ENCODE measurements around the gene HOXA5.

HOXA5 gene

DNA sequence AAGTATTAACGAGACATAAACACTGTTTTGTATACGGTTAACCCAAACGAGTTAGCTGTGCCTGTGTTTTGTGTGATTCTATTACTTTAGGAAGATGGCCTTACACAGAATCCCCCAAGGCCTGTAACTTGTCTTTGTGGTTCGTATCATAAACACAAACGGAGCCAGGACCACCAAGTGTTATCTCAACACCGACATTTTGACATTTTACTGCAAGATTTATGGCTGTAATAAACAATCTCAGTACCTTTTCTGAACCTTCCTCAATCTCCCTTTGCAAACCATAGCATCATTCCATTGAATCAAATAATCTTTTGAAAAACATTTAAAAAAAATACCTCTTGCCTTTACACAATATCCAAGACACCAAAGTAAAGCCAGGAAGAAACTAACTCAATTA is 10.5 kb downstream of the HOXA5 start:
- no peak for DNase-seq (ENCODE audit: low read depth)

DNA sequence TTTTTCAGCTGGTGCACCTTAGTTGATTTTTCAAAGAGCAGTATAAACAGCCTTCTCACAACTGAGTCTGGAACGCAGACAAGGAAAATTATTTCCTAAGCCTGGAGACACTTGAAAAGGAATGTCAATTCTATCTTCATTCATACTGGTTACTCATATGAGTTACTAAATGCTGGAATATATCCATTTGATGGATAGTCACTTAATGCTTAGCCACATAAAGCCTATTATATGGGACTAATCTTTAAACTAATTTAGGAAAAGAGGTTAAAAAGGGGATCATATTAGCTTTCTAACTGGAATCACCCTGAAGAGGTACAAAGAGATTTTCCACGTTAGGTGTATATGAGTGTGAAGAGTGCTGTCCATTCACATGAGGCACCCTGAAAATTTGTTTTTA is 11.3 kb downstream of the HOXA5 start:
- DNase-seq (ENCODE audit: low read depth) = no peak

DNA sequence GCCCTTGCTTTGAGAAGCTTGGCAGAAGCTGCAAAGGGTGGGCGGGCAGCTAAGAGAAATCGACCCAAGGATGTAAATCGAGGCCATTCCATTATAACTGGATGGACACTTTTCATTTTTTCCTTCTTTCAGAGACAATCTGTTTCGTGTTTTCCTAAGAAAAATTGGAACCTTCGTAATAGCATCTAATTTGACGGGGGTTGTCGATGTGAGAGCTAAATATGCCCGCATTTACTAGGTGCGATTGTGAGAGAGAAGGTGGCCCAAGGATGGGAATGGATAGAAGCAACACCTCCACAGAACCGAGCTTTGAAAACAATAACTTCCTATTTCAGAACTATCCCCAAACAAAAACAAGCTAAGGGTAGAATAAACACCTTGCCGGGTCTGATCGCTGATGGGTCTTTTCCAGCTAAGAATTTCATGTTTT is 12.1 kb downstream of the HOXA5 start:
- no peak for DNase-seq (ENCODE audit: low read depth)

DNA sequence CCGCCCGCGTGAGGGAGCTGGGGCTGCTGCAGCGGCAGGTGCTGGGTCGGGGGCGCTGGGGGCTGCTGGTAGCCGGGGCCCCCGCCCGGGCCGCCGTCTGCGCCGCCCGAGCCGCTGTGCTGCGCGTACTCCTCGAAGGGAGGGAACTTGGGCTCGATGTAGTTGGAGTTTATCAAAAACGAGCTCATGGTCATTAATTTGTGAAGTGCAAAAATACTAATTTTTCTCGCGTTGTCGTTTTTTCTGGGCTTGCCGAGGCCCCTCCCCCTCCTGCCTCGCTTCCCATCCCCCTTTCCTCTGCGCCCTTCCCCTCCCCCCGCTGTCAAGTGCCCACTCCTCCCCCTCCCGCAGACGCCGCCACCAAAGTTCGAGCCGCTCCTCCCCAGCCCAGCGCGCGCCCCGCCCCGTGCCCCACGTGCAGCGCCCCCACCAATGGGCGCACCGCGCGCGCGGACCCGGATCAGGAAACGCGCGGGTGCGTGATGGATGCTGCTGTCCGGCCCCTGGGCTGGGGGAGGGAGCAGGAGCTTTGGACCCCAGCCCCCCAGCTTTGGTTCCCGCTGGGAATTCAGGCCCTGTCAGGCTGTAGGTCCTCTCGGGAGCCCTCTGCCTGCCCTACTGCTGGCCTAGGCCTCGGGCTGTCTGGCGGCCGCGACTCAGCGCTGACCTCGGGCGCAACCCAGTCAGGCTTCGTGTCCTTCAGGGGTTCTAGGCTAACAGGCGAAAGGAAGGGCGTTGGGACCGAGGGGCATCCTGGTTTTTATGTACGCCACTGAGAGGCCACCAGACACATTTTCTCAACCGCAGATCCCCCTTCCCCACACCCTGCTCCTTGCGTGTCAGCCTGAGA is 12.7 kb downstream of the HOXA5 start, which contains the start of gene HOXA4:
HOXA4 (minus strand) TSS at position 218 of the 850 bp plus-strand sequence; CDS start at position 194, 24 bp downstream.
- no peak for DNase-seq (ENCODE audit: low read depth)

DNA sequence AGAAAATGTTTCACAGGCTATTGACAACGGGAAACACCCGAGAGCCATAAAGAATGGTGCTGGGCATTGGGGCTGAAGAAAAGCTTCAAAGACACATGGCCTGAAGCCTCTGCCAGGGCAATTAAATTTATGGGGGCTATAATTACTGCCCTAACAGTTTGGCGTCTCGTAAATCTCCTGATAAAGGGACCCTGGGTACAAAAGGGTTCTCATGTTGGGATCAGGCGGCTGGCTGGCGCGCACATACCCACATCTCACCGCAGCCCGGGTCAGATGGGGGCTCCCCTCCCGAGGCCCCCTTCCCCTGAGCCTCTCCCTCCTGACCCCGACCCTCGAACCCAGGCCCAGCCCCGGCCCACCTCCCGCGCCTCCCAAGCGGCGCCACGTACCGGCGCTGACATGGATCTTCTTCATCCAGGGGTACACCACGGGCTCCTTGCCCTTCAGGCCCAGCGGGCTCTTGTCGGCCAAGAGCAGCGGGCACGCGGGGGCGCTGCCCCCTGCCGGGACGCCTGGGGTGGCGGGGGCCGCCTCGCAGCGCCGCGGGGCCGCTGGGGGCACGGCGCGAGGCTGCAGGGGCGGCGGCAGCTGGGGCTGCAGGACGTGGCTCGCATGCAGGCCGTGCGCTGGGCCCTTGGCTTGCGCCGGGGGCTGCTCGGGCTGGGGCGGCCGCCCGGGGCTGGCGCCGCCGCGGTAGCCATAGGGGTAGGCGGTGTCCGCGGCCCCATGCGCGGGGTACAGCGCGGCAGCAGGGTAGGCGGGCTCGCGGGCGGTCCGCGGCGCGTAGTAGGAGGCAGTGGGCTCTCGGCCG is 13.5 kb downstream of the HOXA5 start:
- no peak for DNase-seq (ENCODE audit: low read depth)

DNA sequence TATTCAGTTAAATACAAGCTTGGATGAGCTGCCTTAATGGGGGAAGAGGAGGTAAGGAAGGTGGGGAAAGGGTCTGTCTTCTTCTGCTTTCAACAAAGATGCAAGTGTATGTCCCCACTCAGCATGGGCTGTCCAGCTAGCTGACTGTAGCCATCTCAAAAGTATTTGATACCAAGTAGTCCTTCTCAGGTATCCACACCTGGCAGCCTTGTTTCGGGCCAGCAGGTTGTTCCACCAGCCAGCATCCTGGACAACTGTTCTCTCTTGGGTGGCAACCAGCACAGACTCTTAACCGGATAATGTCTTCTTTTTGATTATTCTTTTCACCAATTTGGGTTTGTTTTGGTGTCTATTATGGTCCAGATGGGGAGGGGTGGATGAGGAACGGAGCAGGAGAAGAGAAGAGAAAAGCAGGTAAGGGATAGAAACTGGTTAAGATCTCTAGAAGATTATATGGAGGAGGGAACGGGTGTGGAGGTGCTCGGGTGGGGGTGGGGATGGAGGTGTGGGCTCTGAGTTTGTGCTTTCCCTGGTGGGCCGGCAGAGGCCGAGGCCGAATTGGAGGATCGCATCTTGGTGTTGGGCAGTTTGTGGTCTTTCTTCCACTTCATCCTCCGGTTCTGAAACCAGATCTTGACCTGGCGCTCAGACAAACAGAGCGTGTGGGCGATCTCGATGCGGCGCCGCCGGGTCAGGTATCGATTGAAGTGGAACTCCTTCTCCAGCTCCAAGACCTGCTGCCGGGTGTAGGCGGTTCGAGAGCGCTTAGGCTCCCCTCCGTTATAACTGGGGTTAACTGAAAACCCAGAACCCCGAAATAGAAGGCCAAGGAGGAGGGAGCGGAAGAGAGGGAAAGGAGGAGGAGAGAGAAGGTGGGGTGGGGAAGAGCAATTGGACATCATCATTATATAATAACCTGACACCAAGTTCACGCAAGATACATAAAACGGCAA is 14.4 kb downstream of the HOXA5 start:
- DNase-seq (ENCODE audit: low read depth) = no peak

DNA sequence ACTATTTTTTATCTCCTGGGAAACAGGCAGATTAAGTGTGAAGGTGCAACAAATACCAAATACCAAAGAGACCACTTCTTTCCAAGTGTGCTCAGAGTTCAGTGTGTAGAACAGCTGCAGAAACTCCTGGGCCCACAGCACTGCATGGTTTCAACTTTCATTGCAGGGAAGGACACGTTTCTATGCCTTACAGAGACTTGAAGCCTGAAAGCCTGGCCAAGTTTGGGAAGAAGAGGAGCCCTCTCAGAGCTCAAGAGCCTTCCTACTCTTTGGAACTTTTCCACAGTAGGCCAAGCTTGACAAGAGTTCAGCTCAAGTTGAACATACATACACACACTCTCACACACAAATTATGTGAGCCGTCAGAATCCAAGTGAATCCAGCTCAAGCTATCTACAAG is 15.4 kb downstream of the HOXA5 start:
- no peak for DNase-seq (ENCODE audit: low read depth)

DNA sequence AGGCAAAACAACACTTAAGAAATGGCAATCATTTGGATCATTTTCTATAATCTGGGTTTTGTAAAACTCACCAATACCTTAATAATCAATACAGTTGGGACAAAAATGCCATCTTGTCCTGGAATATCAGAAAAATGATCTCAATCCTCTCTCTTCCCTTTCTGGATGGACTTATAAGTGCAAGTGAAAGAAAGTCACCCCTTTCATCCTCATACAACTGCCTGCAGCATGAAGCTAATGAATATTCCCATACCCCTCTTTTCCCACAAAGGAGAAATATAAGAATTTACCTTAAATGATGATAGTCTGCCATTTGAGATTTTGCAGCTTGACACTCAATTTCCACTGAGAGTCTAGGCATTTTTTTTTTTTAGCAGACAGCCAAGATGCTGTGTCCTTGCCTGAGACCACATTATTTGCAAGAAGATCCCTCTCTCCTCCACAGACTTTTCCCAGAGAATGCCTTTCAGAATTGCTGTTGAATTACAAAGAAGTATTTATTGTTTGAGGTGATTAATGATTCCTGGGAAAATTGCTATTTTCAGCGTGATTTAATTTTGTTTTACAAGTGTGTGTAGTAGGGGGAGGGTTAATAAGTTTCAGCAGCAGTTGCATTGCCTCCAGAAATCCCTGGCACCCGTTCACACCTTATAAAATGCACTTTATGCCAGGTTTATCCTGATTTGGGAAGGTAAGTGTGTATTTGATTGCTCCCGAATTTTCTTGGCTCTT is 16.7 kb downstream of the HOXA5 start:
- DNase-seq (ENCODE audit: low read depth) = no peak

DNA sequence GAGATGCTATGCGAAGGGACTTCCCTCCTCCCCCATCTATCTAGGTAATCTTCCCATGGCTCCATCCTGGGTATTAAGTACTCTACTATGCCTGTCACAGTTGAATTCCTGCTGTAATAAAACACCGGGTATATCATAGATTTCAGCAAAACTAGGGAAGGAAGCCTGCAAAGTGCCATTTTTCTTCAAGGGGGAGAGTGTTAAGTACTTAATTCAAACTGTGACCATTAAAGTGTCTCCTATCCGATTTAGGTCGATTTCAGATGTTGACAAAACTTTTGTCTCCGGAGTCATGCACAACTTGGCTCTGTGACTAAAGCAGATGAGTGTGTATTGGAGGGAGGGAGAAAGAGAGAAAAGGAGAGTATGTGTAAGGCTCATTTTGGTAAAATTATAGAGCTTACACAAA is 17.5 kb downstream of the HOXA5 start:
- DNase-seq (ENCODE audit: low read depth) = no peak

DNA sequence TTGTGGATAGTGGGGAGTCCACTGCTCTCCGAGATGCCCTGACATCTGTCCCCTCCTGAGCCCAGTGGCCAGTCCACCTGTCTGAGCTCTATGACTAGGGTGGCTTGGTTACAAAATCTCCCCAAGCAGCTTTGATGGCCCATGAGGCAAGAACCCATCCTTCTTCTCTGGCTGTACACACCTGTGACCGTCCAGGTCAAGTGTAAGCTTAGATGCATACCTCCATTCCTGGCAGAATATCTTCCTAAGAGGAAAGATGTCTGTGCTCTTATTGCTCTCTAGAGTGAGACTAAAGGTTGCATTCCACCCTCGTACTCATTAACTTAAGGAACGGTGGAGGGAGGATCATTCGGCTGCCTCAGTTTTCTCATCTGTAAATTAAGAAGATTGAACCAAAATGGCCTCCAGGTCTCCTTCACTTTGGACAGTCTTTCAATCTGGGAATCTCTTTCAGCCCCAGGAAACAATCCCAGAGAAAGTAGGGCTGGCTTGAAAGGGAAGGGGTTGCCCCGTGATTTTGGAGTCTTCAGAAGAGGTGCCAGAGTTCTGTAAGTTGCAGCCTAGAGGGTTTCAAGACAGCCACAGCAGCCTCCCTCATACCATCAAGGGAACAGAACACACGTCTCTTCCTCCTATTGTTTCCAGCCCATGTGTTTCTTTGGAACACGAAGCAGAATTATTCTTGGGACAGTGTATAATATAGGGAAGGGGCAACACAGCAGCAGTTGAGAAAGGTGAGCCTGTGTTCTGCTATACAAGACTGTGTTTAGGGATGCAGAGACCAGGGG is 18.4 kb downstream of the HOXA5 start:
- DNase-seq (ENCODE audit: low read depth) = no peak

DNA sequence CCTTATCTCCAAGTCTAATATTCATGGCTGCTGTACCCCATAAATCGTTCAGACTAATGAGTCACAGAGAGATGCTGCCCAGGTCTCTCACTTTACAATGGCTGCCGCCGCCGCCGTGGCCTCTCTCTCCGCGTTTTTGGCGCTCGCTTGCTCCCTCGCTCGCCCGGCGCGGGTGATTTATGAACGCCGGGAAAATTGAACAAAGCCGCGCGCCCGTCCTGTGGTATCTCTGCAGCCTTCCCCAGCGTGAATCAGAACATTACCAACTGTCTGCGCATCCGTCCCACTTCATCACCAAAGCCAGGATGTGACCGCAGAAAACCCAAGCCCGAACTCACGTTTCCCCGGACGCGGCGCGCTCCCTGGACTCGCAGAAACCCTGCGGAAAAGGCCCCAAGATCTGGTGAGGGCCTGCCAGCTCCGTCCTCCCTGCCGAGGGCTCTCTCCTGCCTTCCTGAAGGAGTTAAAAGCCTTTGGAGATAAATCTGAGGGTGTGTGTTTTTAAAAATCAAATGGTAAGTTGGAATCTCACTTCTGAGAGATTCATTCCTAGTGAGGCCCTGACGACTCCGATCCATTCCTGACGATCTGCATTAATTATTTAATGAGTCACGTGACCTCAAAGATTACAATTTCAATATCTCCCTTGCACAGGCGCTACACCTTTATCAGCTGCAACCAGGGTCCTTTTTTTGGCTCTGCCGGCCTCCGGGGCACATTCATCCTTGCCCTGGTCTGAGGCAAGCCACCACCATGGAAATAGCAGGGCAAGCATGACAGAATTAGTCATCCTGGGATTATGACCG is 19.2 kb downstream of the HOXA5 start:
- DNase-seq (ENCODE audit: low read depth) = no peak

DNA sequence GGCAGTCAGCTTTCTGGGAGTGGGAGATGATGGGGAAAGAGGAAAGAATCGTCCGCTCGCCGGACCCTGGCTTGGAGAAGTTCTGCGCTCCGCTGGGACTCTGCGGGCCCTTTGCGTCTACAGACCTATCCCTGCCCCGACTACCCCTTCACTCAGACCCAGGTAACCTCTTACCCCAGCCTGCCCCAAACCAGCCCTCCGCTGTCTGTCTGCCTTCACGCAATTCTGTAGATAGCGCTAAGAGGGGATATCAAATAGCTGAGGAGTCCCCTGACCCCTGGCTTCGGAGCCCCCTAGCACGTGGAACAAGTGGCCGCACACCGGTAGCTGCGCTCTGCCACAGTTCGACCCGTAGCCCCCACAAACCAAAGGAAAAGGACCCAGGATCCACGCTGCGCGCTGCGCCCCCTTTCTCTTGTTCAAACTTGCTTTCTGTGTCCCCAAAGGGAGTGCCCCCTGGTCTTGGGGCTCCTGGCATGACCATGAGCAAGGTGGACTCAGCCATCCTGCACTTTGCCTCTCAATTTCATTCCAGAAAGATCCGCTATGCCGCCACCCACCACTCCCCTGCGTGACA is 19.9 kb downstream of the HOXA5 start:
- DNase-seq (ENCODE audit: low read depth) = no peak

DNA sequence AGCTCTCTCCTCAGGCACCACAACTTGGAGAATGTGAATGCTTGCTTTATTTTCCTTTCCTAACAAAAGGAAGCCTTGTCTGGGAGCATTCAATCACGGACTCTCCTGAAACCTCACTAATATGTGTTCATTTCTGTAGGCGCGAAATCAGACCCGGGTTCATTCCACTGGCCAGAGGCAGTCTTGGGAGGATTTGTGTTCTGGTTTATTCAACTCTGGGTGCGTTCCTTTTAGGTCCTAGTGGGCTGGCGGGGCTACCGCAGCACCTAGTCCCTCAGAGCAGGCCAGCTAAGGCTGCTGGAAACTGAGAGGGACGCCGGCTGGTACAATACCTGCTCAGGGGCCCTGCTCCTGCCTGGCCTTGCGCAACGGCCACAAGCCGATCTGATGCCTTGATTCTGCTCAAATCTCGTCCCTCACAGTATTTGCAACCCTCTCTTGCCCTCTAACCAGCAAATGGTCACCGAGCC is 20.4 kb downstream of the HOXA5 start:
- DNase-seq (ENCODE audit: low read depth) = no peak

DNA sequence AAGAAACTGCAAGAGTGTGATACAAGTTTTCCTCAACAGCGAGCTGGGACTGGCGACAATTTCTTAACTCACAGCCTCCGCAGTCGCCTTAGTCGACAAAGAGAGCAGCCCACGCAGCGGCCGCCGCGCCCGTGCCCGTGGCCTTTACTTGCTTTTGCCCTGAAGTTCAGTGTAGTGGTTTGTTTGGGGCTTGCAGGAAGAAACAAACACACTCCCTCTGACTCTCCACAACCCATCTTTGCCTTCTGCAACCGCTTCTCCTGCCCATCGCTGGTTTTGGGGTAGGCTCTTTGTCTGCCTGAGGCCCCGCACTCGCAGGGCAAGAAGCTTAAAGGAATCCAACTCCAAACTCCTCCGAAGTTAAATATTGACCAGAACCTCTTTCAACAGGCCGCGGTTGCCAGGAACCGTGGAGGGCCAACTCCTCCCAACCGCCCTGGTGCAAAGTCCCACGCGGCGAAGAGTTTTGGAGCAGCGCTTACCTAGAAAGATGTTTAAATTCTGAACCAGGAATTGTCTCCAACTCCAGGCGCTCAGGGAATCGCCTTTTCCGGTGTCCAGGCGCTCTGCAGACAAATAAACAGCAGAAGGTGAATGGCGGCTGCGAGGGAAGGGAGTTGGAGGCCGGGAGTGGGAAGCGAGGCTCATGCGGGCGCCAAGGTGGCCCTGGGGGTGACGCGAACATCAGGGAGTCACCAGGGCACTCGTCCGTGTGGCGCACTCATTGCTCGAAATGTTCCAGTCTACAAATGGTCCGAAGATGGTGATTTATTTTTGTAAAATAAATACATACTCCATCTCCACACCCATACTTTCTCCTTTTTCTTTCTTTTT is 21.2 kb downstream of the HOXA5 start:
- no peak for DNase-seq (ENCODE audit: low read depth)

DNA sequence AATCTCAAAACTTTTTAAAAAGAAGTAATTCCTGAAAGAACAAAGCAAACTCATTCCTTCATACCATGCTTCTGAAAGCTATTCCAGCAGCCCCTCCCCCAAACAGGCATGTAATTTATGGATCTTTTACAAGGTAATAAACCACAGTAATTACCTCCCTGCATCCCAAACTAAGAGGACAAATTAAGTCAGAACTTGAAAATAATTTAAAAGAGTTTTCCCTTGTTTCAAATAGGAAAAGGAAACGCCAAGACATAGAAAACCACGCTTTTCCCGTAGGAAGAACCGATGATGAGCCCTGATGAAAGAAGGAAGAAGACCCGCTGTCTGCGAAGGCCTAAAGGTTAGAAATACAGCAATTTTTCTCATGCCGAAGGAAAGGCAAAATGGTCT is 21.8 kb downstream of the HOXA5 start:
- DNase-seq (ENCODE audit: low read depth) = no peak

DNA sequence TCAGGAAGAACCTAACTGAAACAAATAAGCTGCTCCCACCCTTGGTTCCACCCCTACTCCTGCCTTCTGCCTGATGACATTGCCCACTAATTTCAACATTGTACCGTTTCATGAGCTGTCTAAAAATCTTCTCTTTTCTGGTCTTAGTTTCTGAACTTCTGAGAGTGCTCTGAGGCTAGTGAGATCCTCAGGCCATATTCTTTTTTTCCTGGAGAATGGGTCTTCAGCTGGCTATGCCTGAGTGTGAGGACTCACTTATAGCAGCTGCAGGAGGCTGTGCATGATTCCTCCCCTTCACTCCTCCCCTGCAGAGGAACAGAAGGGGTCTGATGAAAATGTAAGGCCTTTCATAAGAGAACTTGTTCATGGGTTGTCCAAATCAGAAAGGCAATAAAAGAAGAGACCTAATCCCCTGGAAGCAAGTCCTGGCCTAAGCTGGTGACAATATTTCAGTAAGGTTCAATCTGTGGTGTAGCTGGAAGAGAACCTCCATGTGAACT is 24.0 kb downstream of the HOXA5 start:
- DNase-seq (ENCODE audit: low read depth) = no peak

DNA sequence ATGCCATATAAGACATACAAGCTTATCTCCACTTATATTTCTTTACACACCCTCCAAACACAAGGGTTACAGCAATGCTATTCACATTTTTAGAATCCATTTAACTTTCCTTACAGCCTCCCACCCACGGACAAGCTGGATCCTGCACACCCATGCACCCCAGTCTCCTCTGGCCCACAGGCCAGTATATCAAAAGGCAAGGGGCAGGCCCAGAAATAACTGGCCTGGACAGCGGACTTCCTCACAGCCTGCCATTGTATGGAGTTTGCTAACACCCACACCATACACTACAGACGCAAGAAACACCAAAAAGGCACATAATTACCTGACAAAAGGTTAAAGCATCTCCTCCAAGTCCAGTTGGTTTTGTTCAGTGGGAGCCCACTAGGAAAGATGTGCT is 24.9 kb downstream of the HOXA5 start:
- DNase-seq (ENCODE audit: low read depth) = no peak

DNA sequence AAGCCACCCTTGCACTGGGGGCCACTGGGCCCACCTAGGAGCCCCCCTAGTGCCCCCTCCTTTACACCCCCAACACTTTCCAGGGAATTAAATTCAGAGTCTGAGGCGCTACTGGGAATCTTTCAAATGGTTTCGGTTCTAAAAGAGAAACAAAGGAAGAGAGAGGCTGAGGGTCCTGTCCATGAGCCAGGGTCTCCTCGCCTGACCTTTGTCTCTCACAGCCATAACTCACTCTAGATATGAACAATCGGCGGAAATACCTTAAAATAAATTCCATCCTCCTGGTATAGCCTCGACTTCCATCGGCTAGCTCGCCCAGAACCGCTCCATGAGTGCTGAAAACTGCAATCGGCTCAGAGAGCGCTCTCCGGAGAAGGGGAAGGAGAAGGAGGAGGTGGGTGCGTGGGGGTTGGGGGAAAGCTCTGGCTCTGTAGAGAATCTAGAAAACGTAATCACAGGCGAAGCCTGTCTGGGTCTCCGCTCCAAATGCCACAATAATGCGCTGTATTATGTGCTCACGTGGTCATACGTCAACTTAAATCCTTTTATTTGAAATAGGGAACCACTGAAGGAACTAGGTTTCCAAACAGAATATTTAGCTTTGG is 25.5 kb downstream of the HOXA5 start:
- DNase-seq (ENCODE audit: low read depth) = no peak

Measured in fibroblast of gingiva (primary cell).